Heart left ventricle (tissue), 16 donors: Measurements from ENCODE around the gene LPP. TPM values are rescaled to one million over a fixed set of nuclear protein-coding genes. Genes with fewer than 3 reads are reported as not detected.

Source experiments
- ATAC-seq, 4 donors: fragments of 200-7000 bp; cut with Tn5 transposase; one replicate each; pipeline ENCODE4 v1.9.1; 2020 to 2022; ENCODE audit warnings: moderate library complexity in 4 of 4, mild to moderate bottlenecking in 3 of 4, moderate number of reproducible peaks in 1 of 4
- DNase-seq, 5 donors: peaks; one replicate each; pipeline ENCODE4 v3.0.0-alpha.2; 2020
- H3K27ac ChIP-seq, 12 donors: fragments of 200-600 bp; sonication (generic) in 4 of 12; one replicate each; pipeline versions ENCODE4 v1.5.0 to v1.8.0; 2016 to 2022; ENCODE audit warnings: mild to moderate bottlenecking in 2 of 12
- H3K27me3 ChIP-seq, 9 donors: fragments of 200-600 bp; sonication (generic) in 2 of 9; one replicate each; pipeline versions ENCODE4 v1.5.1 to v1.8.0; 2016 to 2022; ENCODE audit warnings: mild to moderate bottlenecking in 3 of 9
- H3K36me3 ChIP-seq, 9 donors: fragments of 200-600 bp; sonication (generic) in 2 of 9; one replicate each; pipeline versions ENCODE4 v1.5.0 to v1.8.0; 2018 to 2022; ENCODE audit warnings: mild to moderate bottlenecking in 2 of 9
- H3K4me1 ChIP-seq, 12 donors: fragments of 200-600 bp; sonication (generic) in 4 of 12; one replicate each; pipeline versions ENCODE4 v1.5.0 to v1.8.0; 2016 to 2022; ENCODE audit warnings: mild to moderate bottlenecking in 3 of 12
- H3K4me3 ChIP-seq, 12 donors: fragments of 200-600 bp; sonication (generic) in 4 of 12; one replicate each; pipeline versions ENCODE4 v1.5.0 to v1.8.0; 2017 to 2022; ENCODE audit warnings: mild to moderate bottlenecking in 9 of 12, moderate library complexity in 4 of 12
- H3K9me3 ChIP-seq, 12 donors: fragments of 200-600 bp; sonication (generic) in 4 of 12; one replicate each; pipeline versions ENCODE4 v1.5.0 to v1.8.0; 2016 to 2022; ENCODE audit warnings: mild to moderate bottlenecking in 1 of 12
- POLR2A ChIP-seq, 2 donors: fragments of 450-650 bp; IDR thresholded peaks; one replicate each; pipeline ENCODE4 v1.6.1; 2017; ENCODE audit warnings: antibody characterized with exemption in 2 of 2, mild to moderate bottlenecking in 2 of 2, moderate library complexity in 2 of 2
- WGBS, 4 donors: extraction: QIAGEN DNeasy Blood & Tissue Kit in 2 of 4; methylation state at CpG; one replicate each; pipeline versions ENCODE4 v1.1.5 to v1.1.7; 2013 to 2018; 5-methylcytosine and 5-hydroxymethylcytosine counted together
- intact Hi-C, 10 donors: fragments of 100-400 bp; cut with DNase I; formaldehyde crosslinking; loops; one replicate each; pipeline versions ENCODE4 v1.11.1 to v1.14.2; 2022
- polyA plus RNA-seq, 2 donors: library from polyadenylated mRNA; stranded (reverse); fragments of 200-250 nt; gene quantifications; one replicate each; pipeline ENCODE4 v1.2.3, GENCODE V29; 2013
- total RNA-seq, 9 donors: library from RNA; depleted of rRNA in 2 of 9; stranded (reverse); fragments of >200 nt in 2 of 9; fragmentation: NEBNext Ultra II Directional in 3 of 9; extraction: Animal tissue kit (Norgen Biotek cat#: 25700) in 3 of 9; gene quantifications; one replicate each; pipeline versions ENCODE4 v1.1.0 to v1.2.4, GENCODE V29; 2016 to 2023
- TF ChIP-seq, protein P1 (sequence below), 12 donors: fragments of 200-600 bp; sonication (generic) in 4 of 12; IDR thresholded peaks; one replicate each; pipeline versions ENCODE4 v1.5.0 to v1.8.0; 2018 to 2022; ENCODE audit warnings: antibody characterized with exemption in 12 of 12, mild to moderate bottlenecking in 5 of 12
- donor health status: ischemic (EF 13 %, LVEDD 7.1; RV severe dilation, severe dysfunction).
- donor health status: healthy with polysubstance abuse.
- donor health status: DM: no; HTN: yes; CAD: no.
- donor health status: DM: no; HTN: no; CAD: no.
- donor health status: ischemic (EF 25% LVEDD 6.9; RV normal size, moderate dysfunction).
- donor health status: ischemic (EF 25% LVEDD 5.7; RV mildly dilated, moderate dysfunction).
- donor health status: healthy.
- donor health status: DM: yes; HTN: yes; CAD: no.
- donor health status: ischemic (EF 35%, LVEDD 5.7; RV mildly dilated, moderate dysfunction).
- donor health status: nonischemic (EF 11% LVEDD 7.7; RV severe dilation, severe dysfunction).
- donor health status: DM: yes; HTN: yes; CAD: no.
- donor health status: PGD.
- donor health status: ischemic (EF 29% LVEDD 5.4; RV normal size, mild dysfunction).
- donor health status: nonischemic (EF 23%, LVEDD 6.1; RV moderate dilation, normal function).

Gene LPP
- total and polyA plus RNA-seq, 11 donors = 9.2 to 178 (median 100) TPM

DNA sequence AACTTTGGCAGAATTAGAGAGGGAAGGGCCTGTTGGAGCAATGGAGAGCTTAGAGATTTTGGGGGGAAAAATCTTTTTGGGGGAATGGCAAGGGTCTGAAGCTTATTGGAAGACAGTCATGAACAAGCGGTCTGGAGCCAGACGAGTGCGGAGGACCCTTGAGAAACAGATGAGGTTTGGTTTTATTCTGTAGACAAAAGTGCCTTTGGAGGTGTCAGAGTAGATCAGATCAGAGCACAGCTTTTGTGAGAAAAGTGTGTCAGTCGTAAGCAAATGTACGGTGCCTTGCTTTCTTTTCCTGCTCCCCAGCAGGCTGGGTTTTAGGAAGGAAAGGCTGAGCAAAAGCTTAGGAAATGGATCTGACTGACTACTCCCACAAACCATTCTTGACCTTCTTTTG is 781.0 kb downstream of the LPP start:
- intact Hi-C loops = loop anchor here in 1 of 10 donors (5.0 kb wide), 1 partner anchor 43 kb away; no protein-coding TSS in a partner anchor
- DNase-seq (no peak), ATAC-seq (no peak)
- no peak for TF ChIP-seq POLR2A (IDR thresholded peaks at IDR 0.05)
- TF ChIP-seq, protein P1, sequence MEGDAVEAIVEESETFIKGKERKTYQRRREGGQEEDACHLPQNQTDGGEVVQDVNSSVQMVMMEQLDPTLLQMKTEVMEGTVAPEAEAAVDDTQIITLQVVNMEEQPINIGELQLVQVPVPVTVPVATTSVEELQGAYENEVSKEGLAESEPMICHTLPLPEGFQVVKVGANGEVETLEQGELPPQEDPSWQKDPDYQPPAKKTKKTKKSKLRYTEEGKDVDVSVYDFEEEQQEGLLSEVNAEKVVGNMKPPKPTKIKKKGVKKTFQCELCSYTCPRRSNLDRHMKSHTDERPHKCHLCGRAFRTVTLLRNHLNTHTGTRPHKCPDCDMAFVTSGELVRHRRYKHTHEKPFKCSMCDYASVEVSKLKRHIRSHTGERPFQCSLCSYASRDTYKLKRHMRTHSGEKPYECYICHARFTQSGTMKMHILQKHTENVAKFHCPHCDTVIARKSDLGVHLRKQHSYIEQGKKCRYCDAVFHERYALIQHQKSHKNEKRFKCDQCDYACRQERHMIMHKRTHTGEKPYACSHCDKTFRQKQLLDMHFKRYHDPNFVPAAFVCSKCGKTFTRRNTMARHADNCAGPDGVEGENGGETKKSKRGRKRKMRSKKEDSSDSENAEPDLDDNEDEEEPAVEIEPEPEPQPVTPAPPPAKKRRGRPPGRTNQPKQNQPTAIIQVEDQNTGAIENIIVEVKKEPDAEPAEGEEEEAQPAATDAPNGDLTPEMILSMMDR (IDR thresholded peaks at IDR 0.05) = no peak
- Histone ChIP-seq H3K27ac (no peak overlapping the region), H3K27me3 (no peaks in the 10 kb centered on the region), H3K9me3 (no peaks in the 10 kb centered on the region), H3K36me3 (no peaks in the 10 kb centered on the region), H3K4me3 (no peak overlapping the region), H3K4me1 (peaks cover 0 to 21% (median under 1%) of the 10 kb centered on the region in 12 donors)
- 87 to 95% (median 89%) methylated on average over 5 of the region's 5 CpGs for WGBS, 4 donors

DNA sequence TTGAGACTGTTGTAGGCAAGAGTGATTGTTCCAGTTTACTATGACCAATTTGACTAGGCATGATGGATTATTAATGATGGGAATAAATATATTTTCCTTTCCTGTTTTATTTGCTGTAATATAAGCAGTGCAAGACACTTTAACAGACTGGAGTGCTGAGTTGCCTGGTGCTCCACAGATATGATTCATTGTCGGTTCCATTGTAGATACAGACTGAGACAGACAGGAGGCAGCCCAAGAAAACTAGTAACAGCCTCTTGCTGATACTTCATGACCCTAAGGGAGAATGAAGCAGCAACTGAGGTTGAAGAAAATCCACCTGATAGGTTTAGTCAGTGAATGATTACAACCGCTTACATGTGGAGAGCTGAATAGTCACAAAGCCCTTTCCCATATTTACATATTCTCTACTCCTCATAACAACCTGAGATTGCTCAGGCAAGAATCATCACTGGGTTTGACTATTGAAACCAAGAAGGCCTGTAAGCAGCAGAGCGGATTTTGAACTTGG is 782.7 kb downstream of the LPP start:
- Histone ChIP-seq H3K36me3 (no peaks in the 10 kb centered on the region), H3K4me1 (peaks cover 0 to 32% (median 5%) of the 10 kb centered on the region in 12 donors), H3K27me3 (no peaks in the 10 kb centered on the region), H3K4me3 (no peak overlapping the region), H3K27ac (no peak overlapping the region), H3K9me3 (no peaks in the 10 kb centered on the region)
- TF ChIP-seq, protein P1 (IDR thresholded peaks at IDR 0.05) = no peak
- TF ChIP-seq POLR2A (IDR thresholded peaks at IDR 0.05) = no peak
- ATAC-seq (no peak), DNase-seq (no peak)
- intact Hi-C loops = no loop called here
- WGBS, 4 donors = 88 to 94% (median 92%) methylated on average over 3 of the region's 3 CpGs

DNA sequence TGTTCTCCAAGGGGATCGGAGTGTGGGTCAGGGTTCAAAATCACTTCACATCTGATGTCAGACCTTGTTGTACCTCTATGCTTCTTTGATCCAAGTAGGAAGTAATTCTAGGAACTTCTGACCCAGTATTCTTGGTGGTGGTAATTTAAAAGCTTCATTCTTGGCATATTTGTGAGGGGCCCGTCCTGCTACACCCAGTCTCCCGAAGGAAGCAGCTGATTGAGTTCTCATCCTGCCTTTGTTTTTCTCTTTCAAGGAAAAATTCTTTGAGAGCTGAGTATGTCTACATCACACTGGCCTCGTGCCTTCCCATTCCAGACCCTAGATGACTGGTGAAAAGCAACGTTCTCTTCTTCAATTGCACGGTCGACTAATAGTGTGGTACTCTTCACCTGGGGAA is 783.4 kb downstream of the LPP start:
- H3K4me1 ChIP-seq = peaks cover 0 to 40% (median 5%) of the 10 kb centered on the region in 12 donors
- no peak for DNase-seq
- no peaks in the 10 kb centered on the region for H3K27me3 ChIP-seq
- no peak overlapping the region for H3K27ac ChIP-seq
- intact Hi-C loops = no loop called here
- no peaks in the 10 kb centered on the region for H3K9me3 ChIP-seq
- WGBS, 4 donors = 62 to 77% (median 70%) methylated on average over 7 of the region's 7 CpGs
- H3K4me3 ChIP-seq = no peak overlapping the region
- no peaks in the 10 kb centered on the region for H3K36me3 ChIP-seq
- TF ChIP-seq POLR2A (IDR thresholded peaks at IDR 0.05) = no peak
- TF ChIP-seq, protein P1 (IDR thresholded peaks at IDR 0.05) = no peak
- peak in 3 of 4 donors; percentile 31 to 48 (median 34) for ATAC-seq

DNA sequence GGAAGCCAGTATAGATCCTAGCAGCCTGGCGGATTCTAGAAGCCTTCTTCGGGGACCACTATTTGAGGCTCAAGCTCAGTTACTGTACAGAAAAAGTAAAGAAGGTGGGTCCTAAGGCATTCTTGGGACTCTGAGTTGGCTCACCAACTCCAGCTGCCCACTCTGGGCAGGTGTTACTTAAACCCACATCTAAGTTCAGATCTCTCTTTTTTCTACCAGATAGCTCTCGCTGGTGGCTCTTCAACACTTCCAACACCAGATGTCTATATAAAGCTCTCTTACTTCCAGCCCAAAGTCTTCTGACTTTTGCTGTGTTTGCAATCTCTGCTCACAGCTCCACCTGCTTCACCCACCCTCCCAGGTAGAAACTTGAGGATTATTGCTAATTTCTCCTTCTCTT is 785.0 kb downstream of the LPP start:
- intact Hi-C loops = no loop called here
- Histone ChIP-seq H3K36me3 (no peaks in the 10 kb centered on the region), H3K4me1 (peaks cover 0 to 47% (median 5%) of the 10 kb centered on the region in 12 donors), H3K27me3 (no peaks in the 10 kb centered on the region), H3K9me3 (no peaks in the 10 kb centered on the region), H3K4me3 (no peak overlapping the region), H3K27ac (no peak overlapping the region)
- TF ChIP-seq, protein P1 (IDR thresholded peaks at IDR 0.05) = no peak
- no peak for TF ChIP-seq POLR2A (IDR thresholded peaks at IDR 0.05)
- WGBS, 4 donors = 94 to 98% (median 97%) methylated on average over 3 of the region's 3 CpGs
- no peak for DNase-seq
- no peak for ATAC-seq
